GM06990 (cell line): Measurements from ENCODE around the gene PPP1CC.

Source experiments
- DNase-seq: peaks from one replicate; pipeline ENCODE4 v3.0.0-alpha.2; 2011; ENCODE audit not compliant: insufficient read length; ENCODE audit errors: extremely low read depth
- H3K27me3 ChIP-seq: replicated peaks from 2 replicates; pipeline ENCODE4 v1.6.0; 2011; ENCODE audit warnings: low read length; ENCODE audit not compliant: control insufficient read depth, insufficient read depth
- H3K36me3 ChIP-seq: 2 replicates; pipeline ENCODE4 v1.5.1; 2011; ENCODE audit warnings: low read length; ENCODE audit not compliant: control insufficient read depth, insufficient read depth
- H3K4me3 ChIP-seq: replicated peaks from 2 replicates; pipeline ENCODE4 v1.5.1; 2011; ENCODE audit warnings: low read depth, mild to moderate bottlenecking, control low read depth, low read length
- CTCF ChIP-seq: IDR thresholded peaks from 2 replicates; pipeline ENCODE4 v1.5.1; 2011; ENCODE audit warnings: low read length, control low read depth, mild to moderate bottlenecking, inconsistent platforms; ENCODE audit not compliant: insufficient read depth, poor library complexity, severe bottlenecking

The PPP1CC gene

GRCh38 chr12:110696283-110696682 is 46.4 kb downstream of the PPP1CC start:
- no peak for TF ChIP-seq CTCF
- Histone ChIP-seq H3K36me3 (no peaks in the 10 kb centered on the region), H3K4me3 (no peak overlapping the region), H3K27me3 (no peaks in the 10 kb centered on the region)
- DNase-seq, result no peak

- H3K27me3 ChIP-seq, result no peaks in the 10 kb centered on the region
- no peak for DNase-seq
- no peaks in the 10 kb centered on the region for H3K36me3 ChIP-seq
- no peak overlapping the region for H3K4me3 ChIP-seq
- no peak for TF ChIP-seq CTCF
Measured at GRCh38 chr12:110694330-110694901, 48.3 kb downstream of the PPP1CC start.

GRCh38 chr12:110693731-110694130 is 49.0 kb downstream of the PPP1CC start:
- H3K36me3 ChIP-seq, result no peaks in the 10 kb centered on the region
- no peak for DNase-seq
- no peak for TF ChIP-seq CTCF
- no peaks in the 10 kb centered on the region for H3K27me3 ChIP-seq
- H3K4me3 ChIP-seq, result no peak overlapping the region

GRCh38 chr12:110690127-110690430 is 52.6 kb downstream of the PPP1CC start:
- TF ChIP-seq CTCF, result no peak
- no peaks in the 10 kb centered on the region for H3K27me3 ChIP-seq
- no peak for DNase-seq
- H3K4me3 ChIP-seq, result peak overlapping the region; percentile 98
- H3K36me3 ChIP-seq, result no peaks in the 10 kb centered on the region; the same call in 1 of the 2 replicates

GRCh38 chr12:110689281-110690126 is 53.2 kb downstream of the PPP1CC start:
- H3K36me3 ChIP-seq, result no peaks in the 10 kb centered on the region; the same call in 1 of the 2 replicates
- DNase-seq, result peak; percentile 83
- H3K27me3 ChIP-seq, result no peaks in the 10 kb centered on the region
- H3K4me3 ChIP-seq, result peak overlapping the region; percentile 98
- no peak for TF ChIP-seq CTCF
